ENCODE data around the gene CD9. TPM values are rescaled to one million over a fixed set of nuclear protein-coding genes. Genes with fewer than 3 reads are reported as not detected.

The CD9 gene
- polyA plus RNA-seq, 1 of the 3 experiments (the other 2 are of a cell fraction): 76.6 TPM

GRCh38 chr12:6167327-6168280 lies 32.6 kb upstream of the CD9 start:
- Histone ChIP-seq H3K27ac (ENCODE audit: low read depth in 2 of 2, low read length in 1 of 2) (peak overlapping the region; percentile 48 to 96; a peak in 3 of 4 replicates), H3K79me2 (ENCODE audit: insufficient read depth) (no peaks in the 10 kb centered on the region), H3F3A (replicated peaks; ENCODE audit: insufficient read depth) (peaks cover 19% of the 10 kb centered on the region), H3K9me2 (no peaks in the 10 kb centered on the region), H3K4me2 (peak overlapping the region; percentile 68), H3K36me3 (replicated peaks in 1 of 2; ENCODE audit: control insufficient read depth in 1 of 2, insufficient read depth in 2 of 2, low read length in 1 of 2) (no peaks in the 10 kb centered on the region), H3K4me3 (ENCODE audit: low read depth in 2 of 2, low read length in 1 of 2) (peak overlapping the region in 1 of 2 experiments; percentile 27; a peak in 2 of 4 replicates), H4K20me1 (ENCODE audit: insufficient read depth) (no peaks in the 10 kb centered on the region), H2AFZ (ENCODE audit: low read depth) (peak overlapping the region; percentile 56), H3K4me1 (ENCODE audit: control insufficient read depth in 1 of 2, insufficient read depth in 2 of 2, low read depth in 1 of 2, low read length in 1 of 2) (peaks cover 11 to 20% of the 10 kb centered on the region in 2 experiments; a peak in 3 of 4 replicates), H3K9ac (peak overlapping the region; percentile 75), H3K27me3 (ENCODE audit: insufficient read depth) (no peaks in the 10 kb centered on the region), H3K9me3 (no peaks in the 10 kb centered on the region)
- ChIA-PET CTCF (interaction anchor here (2.0 kb wide), 2 partner anchors 28 to 111 kb away, joined by 5 to 9 read pairs; no protein-coding TSS in a partner anchor), POLR2A (no interaction called here)
- 30% methylated on average over 13 of the region's 17 CpGs for WGBS (ENCODE audit: low lambda C conversion rate)
- no peak for DNase-seq
- no peak for TF ChIP-seq ELF1 (IDR thresholded peaks at IDR 0.05)
- TF ChIP-seq EP300 (IDR thresholded peaks at IDR 0.05; ENCODE audit: borderline replicate concordance in 1 of 2, low read depth in 1 of 2, low read length in 1 of 2): peak in 1 of 2 experiments; percentile 77; a peak in 1 of 4 replicates
- TF ChIP-seq RXRA (IDR thresholded peaks at IDR 0.05; ENCODE audit: borderline replicate concordance, low read depth): peak; percentile 70; the same call in 1 of the 2 replicates
- TF ChIP-seq SMC3 (IDR thresholded peaks at IDR 0.05; ENCODE audit: low read depth, low read length): no peak
- peak; percentile 80 for TF ChIP-seq PBX3 (IDR thresholded peaks at IDR 0.05)
- peak; percentile 49; the same call in 1 of the 2 replicates for TF ChIP-seq NFIC (IDR thresholded peaks at IDR 0.05; ENCODE audit: borderline replicate concordance)
- no peak for TF ChIP-seq FOXJ3 (CRISPR knock-in tag; IDR thresholded peaks at IDR 0.05)
- TF ChIP-seq RFX5 (IDR thresholded peaks at IDR 0.05; ENCODE audit: low read length): no peak
- TF ChIP-seq NRF1 (IDR thresholded peaks at IDR 0.05; ENCODE audit: low read depth, low read length): no peak
- TF ChIP-seq RAD21 (IDR thresholded peaks at IDR 0.05; ENCODE audit: low read length): no peak
- no peak for TF ChIP-seq CTCF (IDR thresholded peaks at IDR 0.05)
- TF ChIP-seq, protein P1, sequence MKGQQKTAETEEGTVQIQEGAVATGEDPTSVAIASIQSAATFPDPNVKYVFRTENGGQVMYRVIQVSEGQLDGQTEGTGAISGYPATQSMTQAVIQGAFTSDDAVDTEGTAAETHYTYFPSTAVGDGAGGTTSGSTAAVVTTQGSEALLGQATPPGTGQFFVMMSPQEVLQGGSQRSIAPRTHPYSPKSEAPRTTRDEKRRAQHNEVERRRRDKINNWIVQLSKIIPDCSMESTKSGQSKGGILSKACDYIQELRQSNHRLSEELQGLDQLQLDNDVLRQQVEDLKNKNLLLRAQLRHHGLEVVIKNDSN (IDR thresholded peaks at IDR 0.05; ENCODE audit: borderline replicate concordance, low read depth): no peak
- TF ChIP-seq YY1 (IDR thresholded peaks at IDR 0.05; ENCODE audit: low read depth): 0 out of 2 replicates have a peak, but pooled peaks have one; percentile 44
- TF ChIP-seq FOSL2 (IDR thresholded peaks at IDR 0.05; ENCODE audit: borderline replicate concordance, low read depth): peak; percentile 98
- TF ChIP-seq, protein P2, sequence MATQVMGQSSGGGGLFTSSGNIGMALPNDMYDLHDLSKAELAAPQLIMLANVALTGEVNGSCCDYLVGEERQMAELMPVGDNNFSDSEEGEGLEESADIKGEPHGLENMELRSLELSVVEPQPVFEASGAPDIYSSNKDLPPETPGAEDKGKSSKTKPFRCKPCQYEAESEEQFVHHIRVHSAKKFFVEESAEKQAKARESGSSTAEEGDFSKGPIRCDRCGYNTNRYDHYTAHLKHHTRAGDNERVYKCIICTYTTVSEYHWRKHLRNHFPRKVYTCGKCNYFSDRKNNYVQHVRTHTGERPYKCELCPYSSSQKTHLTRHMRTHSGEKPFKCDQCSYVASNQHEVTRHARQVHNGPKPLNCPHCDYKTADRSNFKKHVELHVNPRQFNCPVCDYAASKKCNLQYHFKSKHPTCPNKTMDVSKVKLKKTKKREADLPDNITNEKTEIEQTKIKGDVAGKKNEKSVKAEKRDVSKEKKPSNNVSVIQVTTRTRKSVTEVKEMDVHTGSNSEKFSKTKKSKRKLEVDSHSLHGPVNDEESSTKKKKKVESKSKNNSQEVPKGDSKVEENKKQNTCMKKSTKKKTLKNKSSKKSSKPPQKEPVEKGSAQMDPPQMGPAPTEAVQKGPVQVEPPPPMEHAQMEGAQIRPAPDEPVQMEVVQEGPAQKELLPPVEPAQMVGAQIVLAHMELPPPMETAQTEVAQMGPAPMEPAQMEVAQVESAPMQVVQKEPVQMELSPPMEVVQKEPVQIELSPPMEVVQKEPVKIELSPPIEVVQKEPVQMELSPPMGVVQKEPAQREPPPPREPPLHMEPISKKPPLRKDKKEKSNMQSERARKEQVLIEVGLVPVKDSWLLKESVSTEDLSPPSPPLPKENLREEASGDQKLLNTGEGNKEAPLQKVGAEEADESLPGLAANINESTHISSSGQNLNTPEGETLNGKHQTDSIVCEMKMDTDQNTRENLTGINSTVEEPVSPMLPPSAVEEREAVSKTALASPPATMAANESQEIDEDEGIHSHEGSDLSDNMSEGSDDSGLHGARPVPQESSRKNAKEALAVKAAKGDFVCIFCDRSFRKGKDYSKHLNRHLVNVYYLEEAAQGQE (IDR thresholded peaks at IDR 0.05; ENCODE audit: low read depth, low read length): no peak
- TF ChIP-seq JUND (IDR thresholded peaks at IDR 0.05): peak; percentile 94
- no peak for TF ChIP-seq GATA2 (CRISPR knock-in tag; IDR thresholded peaks at IDR 0.05)
- no peak for TF ChIP-seq RCOR1 (IDR thresholded peaks at IDR 0.05; ENCODE audit: low read length)
- no peak for TF ChIP-seq CHD2 (IDR thresholded peaks at IDR 0.05; ENCODE audit: low read length, partially characterized antibody)
- TF ChIP-seq, protein P3, sequence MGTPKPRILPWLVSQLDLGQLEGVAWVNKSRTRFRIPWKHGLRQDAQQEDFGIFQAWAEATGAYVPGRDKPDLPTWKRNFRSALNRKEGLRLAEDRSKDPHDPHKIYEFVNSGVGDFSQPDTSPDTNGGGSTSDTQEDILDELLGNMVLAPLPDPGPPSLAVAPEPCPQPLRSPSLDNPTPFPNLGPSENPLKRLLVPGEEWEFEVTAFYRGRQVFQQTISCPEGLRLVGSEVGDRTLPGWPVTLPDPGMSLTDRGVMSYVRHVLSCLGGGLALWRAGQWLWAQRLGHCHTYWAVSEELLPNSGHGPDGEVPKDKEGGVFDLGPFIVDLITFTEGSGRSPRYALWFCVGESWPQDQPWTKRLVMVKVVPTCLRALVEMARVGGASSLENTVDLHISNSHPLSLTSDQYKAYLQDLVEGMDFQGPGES (IDR thresholded peaks at IDR 0.05; ENCODE audit: low read depth, low read length): no peak
- no peak for TF ChIP-seq TAF1 (IDR thresholded peaks at IDR 0.05; ENCODE audit: borderline replicate concordance, low read depth, low read length)
- TF ChIP-seq TCF12 (IDR thresholded peaks at IDR 0.05): peak; percentile 83
- TF ChIP-seq GABPA (IDR thresholded peaks at IDR 0.05; ENCODE audit: low read depth): no peak; the same call in 1 of the 2 replicates
- no peak for TF ChIP-seq EZH2phosphoT487 (IDR thresholded peaks at IDR 0.05; ENCODE audit: borderline replicate concordance, low read depth)
- TF ChIP-seq TEAD4 (IDR thresholded peaks at IDR 0.05; ENCODE audit: borderline replicate concordance, insufficient read depth): no peak
